Spleen (tissue), 11 donors: ENCODE measurements around the gene DMRT1. TPM values are rescaled to one million over a fixed set of nuclear protein-coding genes. Genes with fewer than 3 reads are reported as not detected.

Experiments
- DNase-seq: peaks from one replicate; pipeline ENCODE4 v3.0.0-alpha.2; 2020
- H3K27ac ChIP-seq, 8 donors: fragments of 200-600 bp; sonication (generic) in 7 of 8; 1 replicate in 4 of 8; 2 replicates in 4 of 8; pipeline versions ENCODE4 v1.5.0 to v1.8.0; 2016 to 2021; ENCODE audit warnings: inconsistent platforms in 4 of 8, mild to moderate bottlenecking in 4 of 8, moderate library complexity in 1 of 8
- H3K27me3 ChIP-seq, 7 donors: fragments of 200-600 bp; sonication (generic) in 6 of 7; replicated peaks in 1 of 7; 1 replicate in 4 of 7; 2 replicates in 3 of 7; pipeline versions ENCODE4 v1.5.0 to v1.8.0; 2016 to 2021; ENCODE audit warnings: inconsistent platforms in 3 of 7, mild to moderate bottlenecking in 1 of 7
- H3K36me3 ChIP-seq, 6 donors: fragments of 200-600 bp; sonication (generic) in 5 of 6; 1 replicate in 4 of 6; 2 replicates in 2 of 6; pipeline versions ENCODE4 v1.5.0 to v1.8.0; 2016 to 2021; ENCODE audit warnings: inconsistent platforms in 2 of 6
- H3K4me1 ChIP-seq, 6 donors: fragments of 200-600 bp; sonication (generic) in 5 of 6; 1 replicate in 3 of 6; 2 replicates in 3 of 6; pipeline versions ENCODE4 v1.5.0 to v1.8.0; 2016 to 2021; ENCODE audit warnings: inconsistent platforms in 3 of 6
- H3K4me3 ChIP-seq, 8 donors: fragments of 200-600 bp; sonication (generic) in 7 of 8; 1 replicate in 4 of 8; 2 replicates in 4 of 8; pipeline versions ENCODE4 v1.5.0 to v1.8.0; 2016 to 2021; ENCODE audit warnings: inconsistent platforms in 4 of 8, mild to moderate bottlenecking in 4 of 8, moderate library complexity in 2 of 8
- H3K9me3 ChIP-seq, 8 donors: fragments of 200-600 bp; sonication (generic) in 7 of 8; 1 replicate in 4 of 8; 2 replicates in 4 of 8; pipeline versions ENCODE4 v1.5.0 to v1.8.0; 2016 to 2021; ENCODE audit warnings: inconsistent platforms in 4 of 8
- POLR2A ChIP-seq, 3 donors: fragments of 450-650 bp; IDR thresholded peaks; one replicate each; pipeline ENCODE4 v1.5.1; 2017; ENCODE audit warnings: antibody characterized with exemption in 3 of 3, mild to moderate bottlenecking in 1 of 3
- POLR2AphosphoS5 ChIP-seq, 3 donors: sonication (generic); formaldehyde crosslinking; IDR thresholded peaks; one replicate each; pipeline ENCODE4 v1.5.1; 2017; ENCODE audit warnings: antibody characterized with exemption in 3 of 3
- WGBS, 5 donors: extraction: QIAGEN DNeasy Blood & Tissue Kit in 3 of 5; methylation state at CpG; one replicate each; pipeline versions ENCODE4 v1.1.5 to v1.1.7; 2013 to 2018; 5-methylcytosine and 5-hydroxymethylcytosine counted together
- intact Hi-C: fragments of 100-400 bp; cut with DNase I; formaldehyde crosslinking; loops from one replicate; pipeline ENCODE4 v1.15.0; 2023; ENCODE audit warnings: low total_unique reads
- polyA plus RNA-seq, 3 donors: library from polyadenylated mRNA; stranded (reverse); fragments of 200-250 nt; gene quantifications; one replicate each; pipeline ENCODE4 v1.2.1, GENCODE V29; 2013
- total RNA-seq, 7 donors: library from RNA; depleted of rRNA in 3 of 7; stranded (reverse); fragments of >200 nt in 3 of 7; fragmentation: NEBNext Ultra II Directional in 4 of 7; extraction: Animal tissue kit (Norgen Biotek cat#: 25700) in 4 of 7; gene quantifications; one replicate each; pipeline versions ENCODE4 v1.1.0 to v1.2.1, GENCODE V29; 2016 to 2021
- TF ChIP-seq, protein P1 (sequence below), 11 experiments: fragments of 200-600 bp in 7 of 11; fragments of 450-650 bp in 4 of 11; sonication (generic) in 4 of 11; IDR thresholded peaks in 8 of 11; conservative IDR thresholded peaks in 3 of 11; 1 replicate in 7 of 11; 2 replicates in 4 of 11; pipeline versions ENCODE4 v1.4.0 to v1.8.0; 2016 to 2021; ENCODE audit warnings: antibody characterized with exemption in 11 of 11, inconsistent platforms in 4 of 11, mild to moderate bottlenecking in 1 of 11
- donor health status: healthy with polysubstance abuse.
- donor health status: DM: no; HTN: no; CAD: no; lungs with moderate emphysema.
- donor health status: DM: no; HTN: no; CAD: no.
- donor health status: Bipolar disorder and iron deficiency.
- donor health status: healthy.
- donor health status: DM: no; HTN: no; CAD: no.
- donor health status: DM: yes; HTN: yes; CAD: no.

DMRT1 gene
- total and polyA plus RNA-seq, 10 donors = not detected

GRCh38 chr9:972501-973294 is 131.2 kb downstream of the DMRT1 start:
- DNase-seq = no peak
- H3K27me3 ChIP-seq = peaks cover 26 to 100% (median 99%) of the 10 kb centered on the region in 7 donors
- intact Hi-C loops = no loop called here
- H3K4me1 ChIP-seq = peaks cover 20 to 75% (median 51%) of the 10 kb centered on the region in 6 donors
- peak overlapping the region in 6 of 8 donors; percentile 22 to 62 (median 34) for H3K4me3 ChIP-seq
- no peak for TF ChIP-seq POLR2AphosphoS5 (IDR thresholded peaks at IDR 0.05)
- no peak for TF ChIP-seq POLR2A (IDR thresholded peaks at IDR 0.05)
- TF ChIP-seq, protein P1, sequence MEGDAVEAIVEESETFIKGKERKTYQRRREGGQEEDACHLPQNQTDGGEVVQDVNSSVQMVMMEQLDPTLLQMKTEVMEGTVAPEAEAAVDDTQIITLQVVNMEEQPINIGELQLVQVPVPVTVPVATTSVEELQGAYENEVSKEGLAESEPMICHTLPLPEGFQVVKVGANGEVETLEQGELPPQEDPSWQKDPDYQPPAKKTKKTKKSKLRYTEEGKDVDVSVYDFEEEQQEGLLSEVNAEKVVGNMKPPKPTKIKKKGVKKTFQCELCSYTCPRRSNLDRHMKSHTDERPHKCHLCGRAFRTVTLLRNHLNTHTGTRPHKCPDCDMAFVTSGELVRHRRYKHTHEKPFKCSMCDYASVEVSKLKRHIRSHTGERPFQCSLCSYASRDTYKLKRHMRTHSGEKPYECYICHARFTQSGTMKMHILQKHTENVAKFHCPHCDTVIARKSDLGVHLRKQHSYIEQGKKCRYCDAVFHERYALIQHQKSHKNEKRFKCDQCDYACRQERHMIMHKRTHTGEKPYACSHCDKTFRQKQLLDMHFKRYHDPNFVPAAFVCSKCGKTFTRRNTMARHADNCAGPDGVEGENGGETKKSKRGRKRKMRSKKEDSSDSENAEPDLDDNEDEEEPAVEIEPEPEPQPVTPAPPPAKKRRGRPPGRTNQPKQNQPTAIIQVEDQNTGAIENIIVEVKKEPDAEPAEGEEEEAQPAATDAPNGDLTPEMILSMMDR (IDR thresholded peaks at IDR 0.05 in 8 of 11, conservative IDR thresholded peaks at IDR 0.05 in 3 of 11) = no peak
- H3K9me3 ChIP-seq = peaks cover 0 to 5% (median 0%) of the 10 kb centered on the region in 8 donors
- WGBS, 5 donors = 6 to 10% (median 7%) methylated on average over 32 to 68 of the region's 68 CpGs
- no peaks in the 10 kb centered on the region for H3K36me3 ChIP-seq
- H3K27ac ChIP-seq = no peak overlapping the region

GRCh38 chr9:973295-973834 is 131.9 kb downstream of the DMRT1 start:
- H3K9me3 ChIP-seq = peaks cover 0 to 5% (median 0%) of the 10 kb centered on the region in 8 donors
- 14 to 16% (median 15%) methylated on average over 14 to 17 of the region's 17 CpGs for WGBS, 5 donors
- H3K4me3 ChIP-seq = peak overlapping the region in 1 of 8 donors; percentile 62
- TF ChIP-seq, protein P1 (IDR thresholded peaks at IDR 0.05 in 8 of 11, conservative IDR thresholded peaks at IDR 0.05 in 3 of 11) = no peak
- TF ChIP-seq POLR2A (IDR thresholded peaks at IDR 0.05) (no peak), POLR2AphosphoS5 (IDR thresholded peaks at IDR 0.05) (no peak)
- peaks cover 26 to 100% (median 96%) of the 10 kb centered on the region in 7 donors for H3K27me3 ChIP-seq
- H3K36me3 ChIP-seq = no peaks in the 10 kb centered on the region
- intact Hi-C loops = no loop called here
- H3K4me1 ChIP-seq = peaks cover 20 to 71% (median 51%) of the 10 kb centered on the region in 6 donors
- DNase-seq = no peak
- no peak overlapping the region for H3K27ac ChIP-seq

GRCh38 chr9:974031-974995 is 132.8 kb downstream of the DMRT1 start:
- TF ChIP-seq, protein P1 (IDR thresholded peaks at IDR 0.05 in 8 of 11, conservative IDR thresholded peaks at IDR 0.05 in 3 of 11) = no peak
- TF ChIP-seq POLR2A (IDR thresholded peaks at IDR 0.05) = no peak
- no peak for TF ChIP-seq POLR2AphosphoS5 (IDR thresholded peaks at IDR 0.05)
- H3K27ac ChIP-seq = no peak overlapping the region
- intact Hi-C loops = no loop called here
- no peak for DNase-seq
- 7 to 9% (median 8%) methylated on average over 29 of the region's 29 CpGs for WGBS, 5 donors
- H3K9me3 ChIP-seq = peaks cover 0 to 5% (median 0%) of the 10 kb centered on the region in 8 donors
- H3K36me3 ChIP-seq = no peaks in the 10 kb centered on the region
- H3K4me1 ChIP-seq = peaks cover 20 to 68% (median 50%) of the 10 kb centered on the region in 6 donors
- H3K4me3 ChIP-seq = no peak overlapping the region
- H3K27me3 ChIP-seq = peaks cover 26 to 100% (median 100%) of the 10 kb centered on the region in 7 donors
